Spleen (tissue), 11 donors: ENCODE measurements around the gene CTNNA1. TPM values are rescaled to one million over a fixed set of nuclear protein-coding genes. Genes with fewer than 3 reads are reported as not detected.

Experiments used
- DNase-seq: peaks from one replicate; pipeline ENCODE4 v3.0.0-alpha.2; 2020
- H3K27ac ChIP-seq, 8 donors: fragments of 200-600 bp; sonication (generic) in 7 of 8; 1 replicate in 4 of 8; 2 replicates in 4 of 8; pipeline versions ENCODE4 v1.5.0 to v1.8.0; 2016 to 2021; ENCODE audit warnings: inconsistent platforms in 4 of 8, mild to moderate bottlenecking in 4 of 8, moderate library complexity in 1 of 8
- H3K27me3 ChIP-seq, 7 donors: fragments of 200-600 bp; sonication (generic) in 6 of 7; replicated peaks in 1 of 7; 1 replicate in 4 of 7; 2 replicates in 3 of 7; pipeline versions ENCODE4 v1.5.0 to v1.8.0; 2016 to 2021; ENCODE audit warnings: inconsistent platforms in 3 of 7, mild to moderate bottlenecking in 1 of 7
- H3K36me3 ChIP-seq, 6 donors: fragments of 200-600 bp; sonication (generic) in 5 of 6; 1 replicate in 4 of 6; 2 replicates in 2 of 6; pipeline versions ENCODE4 v1.5.0 to v1.8.0; 2016 to 2021; ENCODE audit warnings: inconsistent platforms in 2 of 6
- H3K4me1 ChIP-seq, 6 donors: fragments of 200-600 bp; sonication (generic) in 5 of 6; 1 replicate in 3 of 6; 2 replicates in 3 of 6; pipeline versions ENCODE4 v1.5.0 to v1.8.0; 2016 to 2021; ENCODE audit warnings: inconsistent platforms in 3 of 6
- H3K4me3 ChIP-seq, 8 donors: fragments of 200-600 bp; sonication (generic) in 7 of 8; 1 replicate in 4 of 8; 2 replicates in 4 of 8; pipeline versions ENCODE4 v1.5.0 to v1.8.0; 2016 to 2021; ENCODE audit warnings: inconsistent platforms in 4 of 8, mild to moderate bottlenecking in 4 of 8, moderate library complexity in 2 of 8
- H3K9me3 ChIP-seq, 8 donors: fragments of 200-600 bp; sonication (generic) in 7 of 8; 1 replicate in 4 of 8; 2 replicates in 4 of 8; pipeline versions ENCODE4 v1.5.0 to v1.8.0; 2016 to 2021; ENCODE audit warnings: inconsistent platforms in 4 of 8
- CTCF ChIP-seq, 11 experiments: fragments of 200-600 bp in 7 of 11; fragments of 450-650 bp in 4 of 11; sonication (generic) in 4 of 11; IDR thresholded peaks in 8 of 11; conservative IDR thresholded peaks in 3 of 11; 1 replicate in 7 of 11; 2 replicates in 4 of 11; pipeline versions ENCODE4 v1.4.0 to v1.8.0; 2016 to 2021; ENCODE audit warnings: antibody characterized with exemption in 11 of 11, inconsistent platforms in 4 of 11, mild to moderate bottlenecking in 1 of 11
- POLR2A ChIP-seq, 3 donors: fragments of 450-650 bp; IDR thresholded peaks; one replicate each; pipeline ENCODE4 v1.5.1; 2017; ENCODE audit warnings: antibody characterized with exemption in 3 of 3, mild to moderate bottlenecking in 1 of 3
- POLR2AphosphoS5 ChIP-seq, 3 donors: sonication (generic); formaldehyde crosslinking; IDR thresholded peaks; one replicate each; pipeline ENCODE4 v1.5.1; 2017; ENCODE audit warnings: antibody characterized with exemption in 3 of 3
- WGBS, 5 donors: extraction: QIAGEN DNeasy Blood & Tissue Kit in 3 of 5; methylation state at CpG; one replicate each; pipeline versions ENCODE4 v1.1.5 to v1.1.7; 2013 to 2018; 5-methylcytosine and 5-hydroxymethylcytosine counted together
- intact Hi-C: fragments of 100-400 bp; cut with DNase I; formaldehyde crosslinking; loops from one replicate; pipeline ENCODE4 v1.15.0; 2023; ENCODE audit warnings: low total_unique reads
- polyA plus RNA-seq, 3 donors: library from polyadenylated mRNA; stranded (reverse); fragments of 200-250 nt; gene quantifications; one replicate each; pipeline ENCODE4 v1.2.1, GENCODE V29; 2013
- total RNA-seq, 7 donors: library from RNA; depleted of rRNA in 3 of 7; stranded (reverse); fragments of >200 nt in 3 of 7; fragmentation: NEBNext Ultra II Directional in 4 of 7; extraction: Animal tissue kit (Norgen Biotek cat#: 25700) in 4 of 7; gene quantifications; one replicate each; pipeline versions ENCODE4 v1.1.0 to v1.2.1, GENCODE V29; 2016 to 2021
- donor health status: healthy with polysubstance abuse.
- donor health status: DM: no; HTN: no; CAD: no; lungs with moderate emphysema.
- donor health status: DM: no; HTN: no; CAD: no.
- donor health status: Bipolar disorder and iron deficiency.
- donor health status: healthy.
- donor health status: DM: no; HTN: no; CAD: no.
- donor health status: DM: yes; HTN: yes; CAD: no.

The CTNNA1 gene
- total and polyA plus RNA-seq, 10 donors, result 26.7 to 313 (median 186) TPM

- H3K4me3 ChIP-seq, result no peak overlapping the region
- TF ChIP-seq CTCF (IDR thresholded peaks at IDR 0.05 in 8 of 11, conservative IDR thresholded peaks at IDR 0.05 in 3 of 11) (peak in 9 of 11 experiments; percentile 18 to 64 (median 48)), POLR2A (IDR thresholded peaks at IDR 0.05) (no peak)
- no peak for DNase-seq
- peaks cover 4 to 46% (median 26%) of the 10 kb centered on the region in 6 donors for H3K4me1 ChIP-seq
- no peak overlapping the region for H3K27ac ChIP-seq
- H3K9me3 ChIP-seq, result no peaks in the 10 kb centered on the region
- peaks cover 0 to 25% (median 0%) of the 10 kb centered on the region in 6 donors for H3K36me3 ChIP-seq
- intact Hi-C loops, result no loop called here
- no peaks in the 10 kb centered on the region for H3K27me3 ChIP-seq
These were observed 36.6 kb downstream of the CTNNA1 start for GRCh38 chr5:138789771-138790242.

GRCh38 chr5:138790684-138791083, 37.5 kb downstream of the CTNNA1 start:
- DNase-seq, result no peak
- TF ChIP-seq CTCF (IDR thresholded peaks at IDR 0.05 in 8 of 11, conservative IDR thresholded peaks at IDR 0.05 in 3 of 11), result no peak
- no peak for TF ChIP-seq POLR2AphosphoS5 (IDR thresholded peaks at IDR 0.05)
- no peak for TF ChIP-seq POLR2A (IDR thresholded peaks at IDR 0.05)
- H3K4me3 ChIP-seq, result no peak overlapping the region
- intact Hi-C loops, result no loop called here
- H3K27ac ChIP-seq, result no peak overlapping the region
- H3K27me3 ChIP-seq, result no peaks in the 10 kb centered on the region
- H3K9me3 ChIP-seq, result no peaks in the 10 kb centered on the region
- H3K4me1 ChIP-seq, result peaks cover 4 to 46% (median 26%) of the 10 kb centered on the region in 6 donors
- H3K36me3 ChIP-seq, result peaks cover 0 to 17% (median 0%) of the 10 kb centered on the region in 6 donors
- 54 to 72% (median 68%) methylated on average over 1 of the region's 1 CpG for WGBS, 5 donors

GRCh38 chr5:138792195-138792790, 39.1 kb downstream of the CTNNA1 start:
- no peak overlapping the region for H3K27ac ChIP-seq
- intact Hi-C loops, result no loop called here
- no peak for TF ChIP-seq POLR2AphosphoS5 (IDR thresholded peaks at IDR 0.05)
- TF ChIP-seq CTCF (IDR thresholded peaks at IDR 0.05 in 8 of 11, conservative IDR thresholded peaks at IDR 0.05 in 3 of 11), result no peak
- TF ChIP-seq POLR2A (IDR thresholded peaks at IDR 0.05), result no peak
- peaks cover 4 to 48% (median 30%) of the 10 kb centered on the region in 6 donors for H3K4me1 ChIP-seq
- no peak for DNase-seq
- WGBS, 5 donors, result 68 to 80% (median 72%) methylated on average over 4 of the region's 4 CpGs
- H3K36me3 ChIP-seq, result peaks cover 0 to under 1% (median 0%) of the 10 kb centered on the region in 6 donors
- H3K4me3 ChIP-seq, result no peak overlapping the region
- no peaks in the 10 kb centered on the region for H3K27me3 ChIP-seq
- no peaks in the 10 kb centered on the region for H3K9me3 ChIP-seq

- Histone ChIP-seq H3K27ac (no peak overlapping the region), H3K4me1 (peaks cover 4 to 57% (median 30%) of the 10 kb centered on the region in 6 donors), H3K36me3 (no peaks in the 10 kb centered on the region), H3K4me3 (no peak overlapping the region), H3K9me3 (no peaks in the 10 kb centered on the region), H3K27me3 (no peaks in the 10 kb centered on the region)
- intact Hi-C loops, result no loop called here
- DNase-seq, result no peak
- TF ChIP-seq POLR2AphosphoS5 (IDR thresholded peaks at IDR 0.05) (no peak), CTCF (IDR thresholded peaks at IDR 0.05 in 8 of 11, conservative IDR thresholded peaks at IDR 0.05 in 3 of 11) (no peak), POLR2A (IDR thresholded peaks at IDR 0.05) (no peak)
These were observed 40.4 kb downstream of the CTNNA1 start for GRCh38 chr5:138793575-138793974.
